Caki2 (cell line): ENCODE results near the gene ALKBH6. TPM values are rescaled to one million over a fixed set of nuclear protein-coding genes. Genes with fewer than 3 reads are reported as not detected.
"Not testable (repeated sequence)": the region's sequence is repeated elsewhere in the genome, so short reads cannot be mapped to it uniquely, and the experiment has no call there.

Source experiments
- DNase-seq: peaks from one replicate; pipeline ENCODE4 v3.0.0-alpha.2; 2015; ENCODE audit warnings: low read depth
- in situ Hi-C: cut with HindIII; loops from 2 replicates; pipeline ENCODE4 v1.10.0; 2016; ENCODE audit warnings: low sequenced_read_pairs, low pct_unique_long_range_greater_than_20kb, mixed read lengths
- total RNA-seq: library from RNA; depleted of rRNA; stranded (reverse); fragments of >200 nt; shearing (Covaris generic); gene quantifications from 2 replicates; pipeline ENCODE4 v1.2.3, GENCODE V29; 2014; ENCODE audit warnings: low replicate concordance

Gene ALKBH6
- total RNA-seq, 1 experiment from 2014 or later, result 41.7 TPM

DNA sequence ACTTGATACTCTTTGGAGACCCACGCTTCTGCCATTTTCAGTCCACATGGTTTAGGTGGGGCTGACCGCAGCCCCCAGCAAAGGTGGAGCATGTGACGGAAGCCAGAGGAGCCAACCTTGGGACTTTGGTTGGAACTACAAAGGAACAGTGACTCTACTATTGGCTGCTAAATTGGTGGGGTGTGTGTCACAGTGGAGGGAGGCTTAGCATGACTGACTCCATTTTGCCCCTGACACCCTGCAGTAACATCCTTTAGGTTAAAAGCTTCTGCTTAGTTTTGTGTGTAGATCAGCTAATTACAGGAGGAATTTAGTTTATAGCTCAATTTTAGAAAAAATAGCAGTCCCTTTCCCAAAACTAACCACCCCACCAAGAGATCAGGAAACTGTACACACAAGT lies 12.4 kb downstream of the ALKBH6 start:
- in situ Hi-C loops, result no loop called here

DNA sequence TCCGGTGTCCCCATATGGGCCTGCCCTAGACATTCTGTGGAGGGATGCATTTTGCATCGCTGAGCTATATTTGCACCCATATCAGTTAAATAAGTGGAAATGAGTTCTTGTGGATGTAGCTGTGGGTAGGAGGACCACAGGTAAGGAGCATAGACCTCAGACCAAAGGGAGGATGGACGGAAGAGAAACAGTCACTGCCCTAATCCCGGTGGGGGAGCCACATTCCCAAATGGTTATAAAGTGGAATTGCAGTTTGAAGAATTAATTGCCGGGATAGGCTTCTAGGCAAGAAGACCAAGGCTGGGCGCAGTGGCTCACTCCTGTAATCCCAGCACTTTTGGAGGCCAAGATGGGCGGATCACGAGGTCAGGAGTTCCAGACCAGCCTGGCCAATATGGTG lies 17.2 kb downstream of the ALKBH6 start:
- in situ Hi-C loops, result no loop called here
- no peak for DNase-seq

More for the DNA sequence above, 12.4 kb downstream of the ALKBH6 start:
- DNase-seq, result no peak

- in situ Hi-C loops, result no loop called here
- peak; percentile 93 for DNase-seq
Measured at GRCh38 chr19:35995048-35995993, 18.7 kb downstream of the ALKBH6 start, which contains the start of gene SDHAF1. Gene SDHAF1, plus strand, starts transcription at chr19:35995188. Its CDS starts 87 bp downstream, at chr19:35995275.

DNA sequence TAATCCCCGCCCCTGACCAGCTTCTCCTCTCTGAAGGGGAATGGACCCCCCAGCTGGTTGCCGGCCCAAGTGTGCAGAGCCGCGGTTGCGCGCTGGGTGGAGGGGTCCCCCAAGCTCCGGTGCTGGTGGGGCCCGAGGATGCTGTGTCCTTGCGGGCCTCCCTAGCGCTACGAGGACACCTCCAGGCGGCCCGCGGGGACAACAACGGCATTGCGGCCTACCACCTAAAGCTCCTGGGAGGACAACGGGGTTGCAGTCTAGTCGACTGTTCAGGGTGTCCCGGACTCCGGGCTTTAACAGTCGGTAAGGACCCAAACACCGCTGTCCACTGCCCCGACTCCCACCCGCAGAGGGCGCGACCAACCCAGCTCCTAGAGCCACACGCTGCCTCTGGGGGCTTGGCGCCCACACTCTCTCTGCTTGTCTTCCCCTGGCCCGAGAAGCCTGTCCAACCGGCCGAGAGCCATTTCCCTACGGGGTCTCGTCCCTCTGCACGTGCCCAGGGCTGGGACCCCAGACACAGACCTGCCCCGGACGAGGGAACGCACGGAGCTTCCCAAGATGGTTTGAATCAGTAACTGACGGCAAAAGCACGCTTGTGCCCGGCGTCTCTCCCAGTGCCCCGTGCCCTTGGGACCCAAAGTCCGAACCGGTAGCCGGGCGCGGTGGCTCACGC lies 20.0 kb downstream of the ALKBH6 start:
- in situ Hi-C loops, result no loop called here
- DNase-seq, result no peak

- in situ Hi-C loops, result no loop called here
- DNase-seq, result peak; percentile 16
Measured at GRCh38 chr19:35992907-35993765, 20.9 kb downstream of the ALKBH6 start.

DNA sequence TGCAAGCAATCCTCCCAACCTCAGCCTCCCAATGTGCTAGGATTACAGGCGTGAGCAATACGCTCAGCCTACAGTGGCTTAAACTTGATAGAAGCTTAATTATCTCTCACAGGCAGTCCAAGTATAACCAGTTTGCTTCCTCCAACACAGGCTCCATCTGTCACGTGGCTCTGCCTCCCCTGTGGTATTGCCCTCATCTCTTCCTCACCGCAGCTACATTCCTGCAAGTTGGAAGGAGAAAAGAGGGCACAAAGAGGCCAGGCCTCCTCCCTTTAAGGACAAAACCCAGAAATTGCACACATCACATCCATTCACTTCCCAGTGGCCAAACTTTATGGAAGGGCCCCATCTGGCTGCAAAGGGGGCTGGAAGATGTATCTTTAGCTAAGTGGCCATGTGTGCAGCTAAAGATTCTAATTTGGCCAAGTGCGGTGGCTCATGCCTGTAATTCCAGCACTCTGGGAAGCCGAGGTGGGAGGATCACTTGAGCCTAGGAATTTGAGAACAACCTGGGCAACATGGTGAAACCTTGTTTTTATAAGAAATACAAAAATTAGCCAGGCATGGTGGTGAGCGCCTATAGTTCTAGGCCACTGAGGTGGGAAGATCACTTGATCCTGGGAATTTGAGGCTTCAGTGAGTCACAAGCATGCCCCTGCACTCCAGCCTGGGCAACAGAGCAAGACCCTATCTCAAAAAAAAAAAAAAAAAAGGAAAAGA lies 22.1 kb downstream of the ALKBH6 start:
- in situ Hi-C loops, result no loop called here
- peak; percentile 44 for DNase-seq

DNA sequence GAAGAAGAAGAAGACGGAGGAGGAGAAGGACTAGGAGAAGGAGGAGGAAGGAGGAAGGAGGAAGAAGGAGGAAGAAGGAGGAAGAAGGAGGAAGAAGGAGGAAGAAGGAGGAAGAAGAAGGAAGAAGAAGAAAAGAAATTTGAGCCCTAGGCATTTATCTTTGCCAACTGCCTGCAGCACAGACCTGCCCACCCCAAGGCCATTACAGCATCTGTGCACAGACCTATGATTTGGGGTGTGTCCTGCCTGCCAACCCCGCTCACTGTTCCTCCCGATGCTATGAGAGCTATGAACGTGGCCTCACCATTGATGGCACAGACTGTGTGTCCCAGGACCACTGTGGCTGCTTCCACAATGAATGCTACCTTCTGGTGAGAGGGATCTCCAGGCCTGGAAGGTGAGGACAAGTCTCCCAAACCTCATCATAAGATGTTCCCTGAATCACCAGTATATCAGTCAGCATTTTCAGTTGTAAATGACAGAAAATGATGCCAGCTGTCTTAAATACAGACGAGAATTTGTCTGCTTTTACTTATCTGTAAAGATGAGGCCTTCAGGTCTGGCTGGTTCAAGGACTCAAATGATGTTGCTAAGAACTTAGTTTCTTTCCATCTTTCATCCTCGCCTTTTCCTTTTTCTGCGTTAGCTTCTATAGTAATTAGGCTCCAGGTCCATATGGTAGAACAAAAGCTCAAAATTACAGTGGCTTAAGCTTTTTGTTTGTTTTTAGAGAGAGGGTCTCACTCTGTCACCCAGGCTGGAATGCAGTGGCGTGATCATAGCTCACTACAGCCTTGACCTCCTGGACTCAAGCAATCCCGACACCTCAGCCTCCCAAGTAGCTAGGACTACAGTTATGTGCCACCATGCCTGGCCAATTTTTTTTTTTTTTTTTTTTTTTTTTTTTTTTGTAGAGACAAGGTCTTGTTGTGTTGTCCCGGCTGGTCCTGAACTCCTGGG lies 23.0 kb downstream of the ALKBH6 start:
- in situ Hi-C loops, result no loop called here

DNA sequence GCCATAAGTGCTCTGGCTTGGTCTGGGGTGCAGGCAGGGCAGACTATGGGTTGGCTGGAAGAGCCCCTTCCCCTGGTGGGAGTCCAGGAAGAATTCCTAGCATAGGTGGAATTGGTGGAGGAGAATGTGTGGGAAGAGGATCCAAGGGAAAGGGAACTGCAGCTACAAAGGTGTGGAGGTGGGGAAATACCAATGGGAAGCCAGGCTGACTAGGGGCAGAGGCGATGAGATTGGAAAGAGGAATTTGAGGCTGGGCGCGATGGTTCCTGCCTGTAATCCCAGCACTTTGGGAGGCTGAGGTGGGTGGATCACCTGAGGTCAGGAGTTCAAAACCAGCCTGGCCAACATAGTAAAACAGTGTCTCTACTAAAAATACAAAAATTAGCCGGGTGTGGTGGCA lies 23.9 kb downstream of the ALKBH6 start:
- no peak for DNase-seq
- in situ Hi-C loops, result no loop called here

More for the DNA sequence above, 23.0 kb downstream of the ALKBH6 start:
- no peak for DNase-seq

DNA sequence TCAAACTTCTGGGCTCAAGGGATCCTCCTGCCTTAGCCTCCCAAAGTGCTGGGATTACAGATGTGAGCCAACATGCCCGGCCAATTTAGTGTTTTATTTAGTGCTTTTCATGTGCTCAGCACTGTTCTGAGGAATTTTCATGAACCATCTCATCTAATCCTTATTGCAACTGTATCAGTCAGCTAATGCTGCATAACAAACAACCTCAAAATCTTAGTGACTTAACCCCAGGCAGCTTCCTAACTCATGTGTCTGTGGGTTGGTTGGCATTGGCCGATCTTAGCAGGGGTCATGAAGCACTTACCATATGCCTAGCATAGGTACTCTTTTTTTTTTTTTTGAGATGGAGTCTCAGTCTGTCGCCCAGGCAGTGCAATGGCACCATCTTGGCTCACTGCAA lies 25.2 kb downstream of the ALKBH6 start:
- in situ Hi-C loops, result no loop called here
- DNase-seq, result no peak

GRCh38 chr19:35987571-35987896 lies 26.5 kb downstream of the ALKBH6 start:
- in situ Hi-C loops, result no loop called here
- DNase-seq, result no peak

DNA sequence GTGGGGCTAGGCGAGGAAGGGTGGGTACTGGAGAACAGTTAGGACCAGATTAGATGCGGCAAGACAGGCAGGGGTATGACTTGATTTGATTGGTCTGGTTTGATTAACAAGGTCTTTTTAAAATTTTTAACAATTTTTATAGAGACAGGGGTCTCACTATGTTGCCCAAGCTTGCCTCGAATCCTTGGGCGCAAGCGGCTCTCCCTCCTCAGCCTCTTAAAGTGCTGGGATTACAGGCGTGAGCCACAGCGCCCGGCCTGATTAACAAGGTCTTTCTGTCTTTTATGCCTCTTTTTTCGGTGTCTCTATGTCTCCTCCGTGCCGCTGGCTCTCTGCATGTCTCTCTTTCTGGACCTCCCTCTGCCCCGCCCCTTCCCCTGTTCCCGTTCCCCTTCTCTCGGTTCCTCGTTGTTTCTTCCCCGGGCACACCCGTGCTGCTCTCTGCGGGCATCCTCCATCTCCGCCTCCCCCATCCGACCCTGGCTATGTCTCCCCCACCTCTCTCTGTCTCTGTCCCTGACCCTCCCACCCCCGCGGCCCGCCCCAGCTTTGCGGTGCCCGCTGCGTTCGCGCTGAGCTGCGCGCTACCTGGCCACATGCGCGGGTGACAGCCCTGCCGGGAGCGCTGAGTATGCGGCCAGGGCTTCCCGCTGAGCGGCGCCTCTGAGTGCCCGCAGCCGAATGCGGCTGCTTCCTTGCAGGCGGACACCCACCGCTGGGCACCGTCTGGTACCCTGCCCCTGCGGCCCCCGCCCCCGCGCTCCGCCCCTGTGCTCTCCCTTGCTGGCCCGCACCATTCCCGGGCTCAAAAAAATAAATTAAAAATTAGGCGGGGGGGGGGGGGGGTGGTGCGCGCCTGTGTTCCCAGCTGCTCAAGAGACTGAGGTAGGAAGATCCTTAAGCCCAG lies 27.1 kb downstream of the ALKBH6 start:
- no peak for DNase-seq
- in situ Hi-C loops, result no loop called here

- in situ Hi-C loops, result no loop called here
- no peak for DNase-seq
Measured at GRCh38 chr19:35986111-35986510, 27.9 kb downstream of the ALKBH6 start.

DNA sequence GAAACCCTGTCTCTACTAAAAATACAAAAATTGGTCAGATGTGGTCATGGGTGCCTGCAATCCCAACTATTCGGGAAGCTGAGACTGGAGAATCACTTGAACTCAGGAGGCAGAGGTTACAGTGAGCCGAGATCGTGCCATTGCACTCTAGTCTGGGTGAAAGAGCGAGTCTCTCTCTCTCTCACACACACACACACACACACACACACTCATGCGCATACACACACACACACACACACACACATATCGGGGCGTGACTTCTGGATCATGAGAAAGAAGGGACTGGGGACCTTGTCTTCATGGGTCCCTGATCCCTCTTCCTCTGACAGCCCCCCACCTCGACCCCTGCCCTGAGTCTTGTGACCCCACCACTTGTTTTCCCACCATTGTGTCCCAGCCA lies 30.8 kb downstream of the ALKBH6 start:
- in situ Hi-C loops, result no loop called here
- DNase-seq, result no peak

DNA sequence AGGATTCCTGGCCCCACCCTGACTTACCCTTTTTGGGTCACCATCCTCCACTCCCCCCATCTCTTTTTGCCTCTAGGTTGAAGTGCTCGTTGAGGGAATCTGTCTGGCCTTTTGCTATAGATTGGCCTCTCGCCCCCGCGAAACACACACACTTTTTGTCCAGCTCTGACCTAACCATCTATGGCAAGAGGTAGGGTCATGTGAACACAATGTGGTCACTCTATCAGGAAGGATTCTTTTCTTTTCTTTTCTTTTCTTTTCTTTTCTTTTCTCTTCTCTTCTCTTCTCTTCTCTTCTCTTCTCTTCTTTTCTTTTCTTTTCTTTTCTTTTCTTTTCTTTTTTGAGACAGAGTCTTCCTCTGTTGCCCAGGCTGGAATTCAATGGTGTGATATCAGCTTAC lies 33.0 kb downstream of the ALKBH6 start:
- in situ Hi-C loops, DNase-seq: not testable (repeated sequence)

DNA sequence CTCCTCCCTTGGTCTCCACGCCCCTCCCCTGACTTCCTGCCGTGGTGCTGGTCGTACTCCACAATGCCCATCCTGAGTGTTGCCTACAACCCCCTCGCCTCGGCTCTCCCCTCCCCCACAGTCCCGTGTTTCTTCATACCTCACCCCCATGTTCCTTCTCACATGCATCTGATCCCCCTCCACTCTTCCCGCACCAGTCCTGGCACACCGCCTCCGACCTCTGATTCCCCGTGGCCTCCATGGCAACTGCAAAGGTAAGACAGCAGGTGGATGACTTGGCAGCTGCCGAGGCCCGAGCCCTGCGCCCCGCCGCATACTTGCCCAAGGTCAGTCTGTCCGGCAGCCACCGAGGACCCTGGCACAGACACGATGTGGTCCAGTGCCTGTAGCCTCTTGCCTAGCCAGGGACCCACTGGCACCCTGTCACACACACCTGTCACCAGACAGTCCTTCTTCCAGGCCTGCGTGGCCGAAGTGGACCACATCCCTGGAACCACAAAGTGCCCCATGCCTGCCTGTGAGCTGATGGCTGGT lies 35.1 kb downstream of the ALKBH6 start:
- in situ Hi-C loops, result no loop called here
- DNase-seq, result no peak

- DNase-seq, result no peak
- in situ Hi-C loops, result no loop called here
Measured at GRCh38 chr19:35978271-35978670, 35.7 kb downstream of the ALKBH6 start.
